WERI-Rb-1 (cell line): Measurements from ENCODE around the gene FAM90A1.
"Not testable (repeated sequence)": the region's sequence is repeated elsewhere in the genome, so short reads cannot be mapped to it uniquely, and the experiment has no call there.

Source experiments
- DNase-seq: peaks from one replicate; pipeline ENCODE4 v3.0.0-alpha.2; 2020
- H3K27ac ChIP-seq: fragments of 250-450 bp; sonication (Bioruptor Pico); 2 replicates; pipeline ENCODE4 v1.5.1; 2020; ENCODE audit warnings: mild to moderate bottlenecking, moderate library complexity
- H3K27me3 ChIP-seq: fragments of 250-450 bp; sonication (Bioruptor Pico); 2 replicates; pipeline ENCODE4 v1.5.1; 2021; ENCODE audit warnings: mild to moderate bottlenecking, low read depth, moderate library complexity; ENCODE audit not compliant: insufficient read depth, severe bottlenecking
- H3K36me3 ChIP-seq: fragments of 250-450 bp; sonication (Bioruptor Pico); 2 replicates; pipeline ENCODE4 v1.5.1; 2020; ENCODE audit warnings: mild to moderate bottlenecking, moderate library complexity
- H3K4me3 ChIP-seq: 2 replicates; pipeline ENCODE4 v1.5.1; 2011; ENCODE audit warnings: low read depth, mild to moderate bottlenecking, control low read depth, low read length
- H3K9me3 ChIP-seq: fragments of 250-450 bp; sonication (Bioruptor Pico); 2 replicates; pipeline ENCODE4 v1.5.1; 2021; ENCODE audit warnings: mild to moderate bottlenecking, moderate library complexity; ENCODE audit not compliant: severe bottlenecking

Gene FAM90A1

GRCh38 chr12:8226992-8227731 is at the start of gene FAM90A1:
Gene FAM90A1 (minus strand): TSS chr12:8227618. CDS start chr12:8224832, 2,786 bp downstream.
- H3K36me3 ChIP-seq, H3K9me3 ChIP-seq, H3K4me3 ChIP-seq, H3K27ac ChIP-seq, DNase-seq, H3K27me3 ChIP-seq: not testable (repeated sequence)

- H3K9me3 ChIP-seq, H3K4me3 ChIP-seq, H3K36me3 ChIP-seq, H3K27ac ChIP-seq, H3K27me3 ChIP-seq, DNase-seq: not testable (repeated sequence)
Measured at GRCh38 chr12:8276397-8276796, 49.0 kb upstream of the FAM90A1 start.

- not testable (repeated sequence) for H3K36me3 ChIP-seq, H3K27me3 ChIP-seq, H3K9me3 ChIP-seq, H3K27ac ChIP-seq, DNase-seq, H3K4me3 ChIP-seq
Measured at GRCh38 chr12:8266706-8267105, 39.3 kb upstream of the FAM90A1 start.

- DNase-seq, H3K36me3 ChIP-seq, H3K27ac ChIP-seq, H3K4me3 ChIP-seq, H3K27me3 ChIP-seq, H3K9me3 ChIP-seq: not testable (repeated sequence)
Measured at GRCh38 chr12:8264236-8264635, 36.8 kb upstream of the FAM90A1 start.

GRCh38 chr12:8261111-8261554 is 33.7 kb upstream of the FAM90A1 start:
- not testable (repeated sequence) for H3K27ac ChIP-seq, DNase-seq, H3K9me3 ChIP-seq

GRCh38 chr12:8256356-8256755 is 28.9 kb upstream of the FAM90A1 start:
- H3K27ac ChIP-seq, H3K9me3 ChIP-seq, H3K4me3 ChIP-seq, H3K27me3 ChIP-seq, H3K36me3 ChIP-seq, DNase-seq: not testable (repeated sequence)

More at GRCh38 chr12:8261111-8261554, 33.7 kb upstream of the FAM90A1 start:
- H3K27me3 ChIP-seq, H3K36me3 ChIP-seq, H3K4me3 ChIP-seq: not testable (repeated sequence)

GRCh38 chr12:8254705-8255104 is 27.3 kb upstream of the FAM90A1 start:
- H3K36me3 ChIP-seq, H3K27ac ChIP-seq, H3K4me3 ChIP-seq, H3K27me3 ChIP-seq, DNase-seq, H3K9me3 ChIP-seq: not testable (repeated sequence)

GRCh38 chr12:8252056-8252818 is 24.8 kb upstream of the FAM90A1 start:
- H3K27me3 ChIP-seq, H3K27ac ChIP-seq, DNase-seq, H3K4me3 ChIP-seq, H3K9me3 ChIP-seq, H3K36me3 ChIP-seq: not testable (repeated sequence)

- not testable (repeated sequence) for DNase-seq, H3K27ac ChIP-seq, H3K36me3 ChIP-seq, H3K9me3 ChIP-seq, H3K4me3 ChIP-seq, H3K27me3 ChIP-seq
Measured at GRCh38 chr12:8251616-8252015, 24.2 kb upstream of the FAM90A1 start.

- not testable (repeated sequence) for H3K27me3 ChIP-seq, H3K4me3 ChIP-seq, H3K27ac ChIP-seq, H3K9me3 ChIP-seq, DNase-seq, H3K36me3 ChIP-seq
Measured at GRCh38 chr12:8246941-8247535, 19.6 kb upstream of the FAM90A1 start.

GRCh38 chr12:8243682-8244161 is 16.3 kb upstream of the FAM90A1 start:
- H3K27me3 ChIP-seq, H3K36me3 ChIP-seq, DNase-seq, H3K27ac ChIP-seq, H3K9me3 ChIP-seq: not testable (repeated sequence)
- H3K4me3 ChIP-seq, result peak overlapping the region; percentile 72

GRCh38 chr12:8242880-8243681 is 15.7 kb upstream of the FAM90A1 start:
- H3K27ac ChIP-seq, result peak overlapping the region; percentile 78
- peak; percentile 98 for DNase-seq
- H3K9me3 ChIP-seq, result not testable (repeated sequence)

GRCh38 chr12:8242622-8242879 is 15.1 kb upstream of the FAM90A1 start:
- not testable (repeated sequence) for H3K9me3 ChIP-seq, H3K27me3 ChIP-seq, H3K36me3 ChIP-seq, DNase-seq
- peak overlapping the region; percentile 73 for H3K27ac ChIP-seq
- H3K4me3 ChIP-seq, result peak overlapping the region; percentile 86

More at GRCh38 chr12:8242880-8243681, 15.7 kb upstream of the FAM90A1 start:
- H3K36me3 ChIP-seq, H3K27me3 ChIP-seq: not testable (repeated sequence)
- H3K4me3 ChIP-seq, result peak overlapping the region; percentile 86
